Epithelial cell of proximal tubule (primary cell): ENCODE measurements around the gene ARHGAP1. TPM values are rescaled to one million over a fixed set of nuclear protein-coding genes. Genes with fewer than 3 reads are reported as not detected.

Experiments
- DNase-seq: peaks from one replicate; pipeline ENCODE4 v3.0.0-alpha.2; 2011; ENCODE audit warnings: low read depth
- H3K4me3 ChIP-seq: 2 replicates; pipeline ENCODE4 v1.5.1; 2011; ENCODE audit warnings: low read depth, mild to moderate bottlenecking, low read length
- total RNA-seq: library from RNA; depleted of rRNA; stranded (reverse); fragments of >200 nt; gene quantifications from 2 replicates; pipeline ENCODE4 v1.2.3, GENCODE V29; 2015
- TF ChIP-seq, protein P1 (sequence below): conservative IDR thresholded peaks from 2 replicates; pipeline ENCODE4 v1.5.1; 2012; ENCODE audit warnings: low read depth, mild to moderate bottlenecking, low read length

The ARHGAP1 gene
- total RNA-seq, 1 donor from 2014 or later, result 29.1 TPM

GRCh38 chr11:46682773-46683752 is 17.4 kb downstream of the ARHGAP1 start:
- DNase-seq, result no peak
- H3K4me3 ChIP-seq, result no peak overlapping the region
- TF ChIP-seq, protein P1, sequence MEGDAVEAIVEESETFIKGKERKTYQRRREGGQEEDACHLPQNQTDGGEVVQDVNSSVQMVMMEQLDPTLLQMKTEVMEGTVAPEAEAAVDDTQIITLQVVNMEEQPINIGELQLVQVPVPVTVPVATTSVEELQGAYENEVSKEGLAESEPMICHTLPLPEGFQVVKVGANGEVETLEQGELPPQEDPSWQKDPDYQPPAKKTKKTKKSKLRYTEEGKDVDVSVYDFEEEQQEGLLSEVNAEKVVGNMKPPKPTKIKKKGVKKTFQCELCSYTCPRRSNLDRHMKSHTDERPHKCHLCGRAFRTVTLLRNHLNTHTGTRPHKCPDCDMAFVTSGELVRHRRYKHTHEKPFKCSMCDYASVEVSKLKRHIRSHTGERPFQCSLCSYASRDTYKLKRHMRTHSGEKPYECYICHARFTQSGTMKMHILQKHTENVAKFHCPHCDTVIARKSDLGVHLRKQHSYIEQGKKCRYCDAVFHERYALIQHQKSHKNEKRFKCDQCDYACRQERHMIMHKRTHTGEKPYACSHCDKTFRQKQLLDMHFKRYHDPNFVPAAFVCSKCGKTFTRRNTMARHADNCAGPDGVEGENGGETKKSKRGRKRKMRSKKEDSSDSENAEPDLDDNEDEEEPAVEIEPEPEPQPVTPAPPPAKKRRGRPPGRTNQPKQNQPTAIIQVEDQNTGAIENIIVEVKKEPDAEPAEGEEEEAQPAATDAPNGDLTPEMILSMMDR, result no peak

GRCh38 chr11:46681814-46682213 is 18.6 kb downstream of the ARHGAP1 start:
- H3K4me3 ChIP-seq, result no peak overlapping the region
- DNase-seq, result no peak
- TF ChIP-seq, protein P1, result no peak

- TF ChIP-seq, protein P1, result no peak
- H3K4me3 ChIP-seq, result no peak overlapping the region
- no peak for DNase-seq
Observed at GRCh38 chr11:46680815-46681214, 19.6 kb downstream of the ARHGAP1 start.

GRCh38 chr11:46680164-46680760 is 20.2 kb downstream of the ARHGAP1 start:
- no peak overlapping the region for H3K4me3 ChIP-seq
- TF ChIP-seq, protein P1, result no peak
- no peak for DNase-seq

GRCh38 chr11:46679241-46680163 is 20.9 kb downstream of the ARHGAP1 start:
- TF ChIP-seq, protein P1, result no peak
- H3K4me3 ChIP-seq, result no peak overlapping the region
- no peak for DNase-seq

- no peak for DNase-seq
- no peak overlapping the region for H3K4me3 ChIP-seq
- TF ChIP-seq, protein P1, result no peak
Observed at GRCh38 chr11:46678741-46679130, 21.7 kb downstream of the ARHGAP1 start.
